HepG2 (cell line): ENCODE data around the gene CCDC148. TPM values are rescaled to one million over a fixed set of nuclear protein-coding genes. Genes with fewer than 3 reads are reported as not detected.

Experiments used
- ATF4 ChIP-seq, 2 experiments: fragments of 450-650 bp in 1 of 2; sonication (generic) in 1 of 2; formaldehyde crosslinking; IDR thresholded peaks; 2 replicates each; pipeline versions ENCODE4 v1.5.0 to v1.8.0; 2020 to 2022; ENCODE audit warnings: mild to moderate bottlenecking in 1 of 2, missing genetic modification reagents in 1 of 2
- CSRNP2 ChIP-seq: sonication (generic); formaldehyde crosslinking; conservative IDR thresholded peaks from 2 replicates; pipeline ENCODE4 v1.8.0; 2022; ENCODE audit warnings: low read depth, missing genetic modification reagents
- DMAP1 ChIP-seq: IDR thresholded peaks from 2 replicates; pipeline ENCODE4 v1.6.1; 2016
- DRAP1 ChIP-seq: IDR thresholded peaks from 2 replicates; pipeline ENCODE4 v1.6.1; 2016; ENCODE audit warnings: missing genetic modification reagents, missing compliant biosample characterization
- FOSL1 ChIP-seq: sonication (generic); formaldehyde crosslinking; IDR thresholded peaks from 2 replicates; pipeline ENCODE4 v1.9.0; 2021; ENCODE audit warnings: missing genetic modification reagents, borderline replicate concordance
- NFIC ChIP-seq: IDR thresholded peaks from 2 replicates; pipeline ENCODE4 v1.6.1; 2012; ENCODE audit warnings: mild to moderate bottlenecking, low read length, inconsistent platforms
- PITX1 ChIP-seq: sonication (generic); formaldehyde crosslinking; IDR thresholded peaks from 2 replicates; pipeline ENCODE4 v1.5.1; 2020; ENCODE audit warnings: mild to moderate bottlenecking, missing genetic modification reagents
- PRMT3 ChIP-seq: sonication (generic); formaldehyde crosslinking; IDR thresholded peaks from 2 replicates; pipeline ENCODE4 v1.8.1; 2022; ENCODE audit warnings: low read depth, mild to moderate bottlenecking, moderate library complexity, missing genetic modification reagents, borderline replicate concordance
- SMC3 ChIP-seq: IDR thresholded peaks from 2 replicates; pipeline ENCODE4 v1.6.1; 2011; ENCODE audit warnings: low read length, improper control_type of control experiment
- TBX3 ChIP-seq: fragments of 450-650 bp; IDR thresholded peaks from 2 replicates; pipeline ENCODE4 v1.6.1; 2017; ENCODE audit warnings: antibody characterized with exemption, mild to moderate bottlenecking, inconsistent platforms, borderline replicate concordance
- ZBTB49 ChIP-seq: sonication (generic); formaldehyde crosslinking; IDR thresholded peaks from 2 replicates; pipeline ENCODE4 v1.4.0; 2020; ENCODE audit warnings: missing genetic modification reagents, borderline replicate concordance
- ZGPAT ChIP-seq: IDR thresholded peaks from 2 replicates; pipeline ENCODE4 v1.6.1; 2016; ENCODE audit warnings: mild to moderate bottlenecking
- ZMAT3 ChIP-seq: sonication (generic); formaldehyde crosslinking; conservative IDR thresholded peaks from 2 replicates; pipeline ENCODE4 v1.7.0; 2021; ENCODE audit warnings: missing genetic modification reagents
- ZNF121 ChIP-seq: sonication (generic); formaldehyde crosslinking; IDR thresholded peaks from 2 replicates; pipeline ENCODE4 v1.5.0; 2020; ENCODE audit warnings: mild to moderate bottlenecking, missing genetic modification reagents
- ZNF34 ChIP-seq: sonication (generic); formaldehyde crosslinking; IDR thresholded peaks from 2 replicates; pipeline ENCODE4 v1.4.0; 2020; ENCODE audit warnings: mild to moderate bottlenecking, missing genetic modification reagents, borderline replicate concordance
- ZNF879 ChIP-seq: sonication (generic); formaldehyde crosslinking; IDR thresholded peaks from 2 replicates; pipeline ENCODE4 v1.8.1; 2023; ENCODE audit warnings: missing genetic modification reagents
- ZSCAN22 ChIP-seq: sonication (generic); formaldehyde crosslinking; IDR thresholded peaks from 2 replicates; pipeline ENCODE4 v1.4.0; 2020; ENCODE audit warnings: mild to moderate bottlenecking, missing genetic modification reagents
- polyA plus RNA-seq, 8 experiments: library from polyadenylated mRNA; depleted of rRNA in 3 of 8; stranded (reverse) in 7 of 8; unstranded in 1 of 8; fragments of >200 nt; fragmentation: Illumina TruSeq in 4 of 8; extraction: Trizol in 4 of 8; gene quantifications; 2 replicates each; pipeline versions ENCODE4 v1.2.1 to v1.2.3, GENCODE V29; 2011 to 2016; ENCODE audit warnings: low read depth in 4 of 8, missing spikeins in 1 of 8, mixed read lengths in 1 of 8; ENCODE audit not compliant: insufficient read depth in 1 of 8
- total RNA-seq, 5 experiments: library from RNA; depleted of rRNA; stranded (reverse); fragments of >200 nt; fragmentation: Illumina TruSeq; extraction: Trizol; gene quantifications; 2 replicates each; pipeline ENCODE4 v1.2.3, GENCODE V29; 2016; ENCODE audit warnings: low read depth in 1 of 5
- TF ChIP-seq, protein P1 (sequence below): fragments of 450-650 bp; IDR thresholded peaks from 2 replicates; pipeline ENCODE4 v1.6.1; 2017; ENCODE audit warnings: mild to moderate bottlenecking

Gene CCDC148
- total and polyA plus RNA-seq, 2 of the 13 experiments (the other 11 are each of a cell fraction or from before 2014, with no cell fraction given) = 0.30 to 0.49 TPM

DNA sequence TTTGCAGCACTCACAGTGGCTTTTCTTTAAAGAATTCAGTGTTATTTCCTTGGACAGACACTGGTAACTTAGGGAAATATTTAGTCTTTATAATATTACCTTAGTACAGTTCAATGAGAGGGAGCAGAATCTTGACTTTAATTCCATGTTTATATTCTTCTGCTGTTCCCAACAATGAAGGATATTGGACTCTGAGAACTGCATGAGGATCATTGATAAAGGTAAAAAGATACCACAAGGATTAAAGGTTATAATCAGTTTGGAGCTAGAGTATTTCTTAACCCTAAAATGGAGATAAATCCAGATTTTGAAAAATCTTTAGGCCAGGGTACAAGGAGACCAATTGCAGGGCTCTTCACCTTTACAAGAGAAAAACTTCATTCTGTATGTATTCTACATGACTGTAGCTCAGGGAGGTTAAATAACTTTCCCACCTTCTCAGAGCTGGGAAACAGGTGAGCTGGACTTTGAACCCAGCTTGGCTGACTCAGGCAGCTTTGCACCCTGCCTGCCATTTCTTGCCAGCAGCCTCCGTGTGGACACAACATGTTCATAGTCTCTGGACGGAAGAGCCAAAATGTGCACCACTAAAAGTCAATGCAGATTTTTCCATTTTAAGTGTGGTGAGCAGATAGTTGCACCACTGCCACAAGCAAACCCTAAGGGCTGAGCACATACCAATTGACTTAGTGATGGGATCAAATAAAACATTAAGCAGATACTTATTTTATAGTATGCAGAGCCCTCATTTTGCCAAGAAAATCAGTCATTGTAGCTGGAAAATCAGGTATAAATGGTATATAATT lies 328.2 kb downstream of the CCDC148 start (continued):
- TF ChIP-seq, protein P1, sequence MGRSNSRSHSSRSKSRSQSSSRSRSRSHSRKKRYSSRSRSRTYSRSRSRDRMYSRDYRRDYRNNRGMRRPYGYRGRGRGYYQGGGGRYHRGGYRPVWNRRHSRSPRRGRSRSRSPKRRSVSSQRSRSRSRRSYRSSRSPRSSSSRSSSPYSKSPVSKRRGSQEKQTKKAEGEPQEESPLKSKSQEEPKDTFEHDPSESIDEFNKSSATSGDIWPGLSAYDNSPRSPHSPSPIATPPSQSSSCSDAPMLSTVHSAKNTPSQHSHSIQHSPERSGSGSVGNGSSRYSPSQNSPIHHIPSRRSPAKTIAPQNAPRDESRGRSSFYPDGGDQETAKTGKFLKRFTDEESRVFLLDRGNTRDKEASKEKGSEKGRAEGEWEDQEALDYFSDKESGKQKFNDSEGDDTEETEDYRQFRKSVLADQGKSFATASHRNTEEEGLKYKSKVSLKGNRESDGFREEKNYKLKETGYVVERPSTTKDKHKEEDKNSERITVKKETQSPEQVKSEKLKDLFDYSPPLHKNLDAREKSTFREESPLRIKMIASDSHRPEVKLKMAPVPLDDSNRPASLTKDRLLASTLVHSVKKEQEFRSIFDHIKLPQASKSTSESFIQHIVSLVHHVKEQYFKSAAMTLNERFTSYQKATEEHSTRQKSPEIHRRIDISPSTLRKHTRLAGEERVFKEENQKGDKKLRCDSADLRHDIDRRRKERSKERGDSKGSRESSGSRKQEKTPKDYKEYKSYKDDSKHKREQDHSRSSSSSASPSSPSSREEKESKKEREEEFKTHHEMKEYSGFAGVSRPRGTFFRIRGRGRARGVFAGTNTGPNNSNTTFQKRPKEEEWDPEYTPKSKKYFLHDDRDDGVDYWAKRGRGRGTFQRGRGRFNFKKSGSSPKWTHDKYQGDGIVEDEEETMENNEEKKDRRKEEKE = no peak
- peak; percentile 80 for TF ChIP-seq FOSL1 (CRISPR knock-in tag)
- no peak for TF ChIP-seq PRMT3
- 0 out of 4 replicates have a peak, but pooled peaks of 1 of the 2 experiments have one; percentile 32 for TF ChIP-seq ATF4 (CRISPR knock-in tag; IDR thresholded peaks at IDR 0.05)
- peak; percentile 78 for TF ChIP-seq DRAP1
- peak; percentile 72 for TF ChIP-seq ZGPAT (CRISPR knock-in tag)
- peak; percentile 67; the same call in 1 of the 2 replicates for TF ChIP-seq ZNF34 (CRISPR knock-in tag)
- peak; percentile 67; the same call in 1 of the 2 replicates for TF ChIP-seq TBX3
- TF ChIP-seq ZMAT3 = peak; percentile 55; the same call in 1 of the 2 replicates
- TF ChIP-seq ZSCAN22 = 0 out of 2 replicates have a peak, but pooled peaks have one; percentile 35
- no peak; the same call in 1 of the 2 replicates for TF ChIP-seq SMC3
- 0 out of 2 replicates have a peak, but pooled peaks have one; percentile 14 for TF ChIP-seq ZNF879 (CRISPR knock-in tag)
- no peak for TF ChIP-seq CSRNP2 (CRISPR knock-in tag)
- 0 out of 2 replicates have a peak, but pooled peaks have one; percentile 21 for TF ChIP-seq DMAP1 (CRISPR knock-in tag)
- no peak for TF ChIP-seq ZBTB49 (CRISPR knock-in tag)
- peak; percentile 70; the same call in 1 of the 2 replicates for TF ChIP-seq NFIC
- TF ChIP-seq ZNF121 (CRISPR knock-in tag) = no peak
- peak; percentile 81; the same call in 1 of the 2 replicates for TF ChIP-seq PITX1 (CRISPR knock-in tag)
